Testis (tissue), 3 donors: ENCODE measurements around the gene TEX53. TPM values are rescaled to one million over a fixed set of nuclear protein-coding genes. Genes with fewer than 3 reads are reported as not detected.
A peak's percentile ranks its signal among the peaks of the same experiment; 100 is the strongest.

ENCODE experiments used
- DNase-seq: peaks from one replicate; pipeline ENCODE4 v3.0.0-alpha.2; 2019
- H3K27ac ChIP-seq, 2 donors: fragments of 200-600 bp; sonication (generic); one replicate each; pipeline ENCODE4 v1.5.1; 2019
- H3K27me3 ChIP-seq: fragments of 200-600 bp; sonication (generic); one replicate; pipeline ENCODE4 v1.5.1; 2019
- H3K36me3 ChIP-seq: fragments of 200-600 bp; sonication (generic); one replicate; pipeline ENCODE4 v1.5.1; 2017; ENCODE audit warnings: low read depth; ENCODE audit errors: missing control alignments
- H3K4me1 ChIP-seq: fragments of 200-600 bp; sonication (generic); one replicate; pipeline ENCODE4 v1.5.1; 2019
- H3K4me3 ChIP-seq, 2 donors: fragments of 200-600 bp; sonication (generic); one replicate each; pipeline ENCODE4 v1.5.1; 2017 to 2019
- H3K9me3 ChIP-seq: fragments of 200-600 bp; sonication (generic); one replicate; pipeline ENCODE4 v1.5.1; 2017
- POLR2A ChIP-seq: fragments of 450-650 bp; IDR thresholded peaks from one replicate; pipeline ENCODE4 v1.6.1; 2017; ENCODE audit warnings: antibody characterized with exemption, mild to moderate bottlenecking, moderate library complexity
- WGBS, 2 donors: methylation state at CpG; one replicate each; pipeline ENCODE4 v1.1.5; 2018; 5-methylcytosine and 5-hydroxymethylcytosine counted together
- intact Hi-C: fragments of 100-400 bp; cut with DNase I; formaldehyde crosslinking; loops from one replicate; pipeline ENCODE4 v1.15.1; 2023; ENCODE audit warnings: low total_unique reads
- polyA plus RNA-seq: library from polyadenylated mRNA; stranded (reverse); fragments of 350-450 nt; fragmentation: Illumina TruSeq; extraction: RNeasy Lipid Tissue Mini Kit (QIAGEN cat#74804); gene quantifications from one replicate; pipeline ENCODE4 v1.2.3, GENCODE V29; 2014; ENCODE audit warnings: low read depth, low replicate concordance; ENCODE audit not compliant: insufficient read depth
- total RNA-seq, 2 donors: library from RNA; depleted of rRNA; stranded (reverse); fragments of >200 nt; gene quantifications; one replicate each; pipeline ENCODE4 v1.2.3, GENCODE V29; 2016
- TF ChIP-seq, protein P1 (sequence below), 3 experiments: fragments of 450-650 bp in 2 of 3; fragments of 200-600 bp in 1 of 3; sonication (generic) in 1 of 3; IDR thresholded peaks; one replicate each; pipeline ENCODE4 v1.5.1; 2016 to 2019; ENCODE audit warnings: antibody characterized with exemption in 3 of 3, mild to moderate bottlenecking in 2 of 3, moderate library complexity in 1 of 3

The TEX53 gene
- total and polyA plus RNA-seq, 3 donors from 2014 or later, result 13.4 to 68.8 (median 23.5) TPM

DNA sequence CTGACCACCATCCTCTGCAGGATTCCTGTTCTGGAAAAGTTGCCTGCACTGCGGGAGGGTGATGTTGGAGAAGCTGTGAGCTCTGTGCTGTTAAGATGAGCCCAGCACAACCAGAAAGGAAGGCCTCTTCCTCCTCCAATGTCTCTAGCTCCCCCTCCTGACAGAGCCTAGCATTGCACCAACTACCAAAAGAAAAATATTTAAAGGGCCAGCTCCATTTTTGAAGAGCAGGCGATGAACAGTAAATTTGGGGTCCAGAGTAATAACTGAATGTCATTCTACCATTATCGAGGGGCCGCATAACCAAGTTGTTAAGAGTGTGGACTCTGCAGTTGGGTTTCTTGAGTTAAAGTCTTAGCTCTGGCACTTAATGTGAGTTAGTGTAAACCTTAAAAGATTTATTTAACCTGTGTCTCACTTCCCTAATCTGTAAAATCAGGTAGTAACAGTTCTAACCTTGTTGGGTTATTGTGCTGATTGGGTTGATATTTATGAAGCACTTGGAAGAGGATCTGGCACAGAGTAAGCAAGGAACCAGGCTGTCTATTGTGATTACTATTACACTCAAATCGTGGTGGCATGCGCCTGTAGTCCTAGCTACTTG, 3.9 kb downstream of the TEX53 start:
- H3K4me3 ChIP-seq, result no peak overlapping the region
- peak overlapping the region in 1 of 2 donors; percentile 9 for H3K27ac ChIP-seq
- DNase-seq, result peak; percentile 88
- peaks cover 4% of the 10 kb centered on the region for H3K4me1 ChIP-seq
- H3K9me3 ChIP-seq, result no peaks in the 10 kb centered on the region
- H3K36me3 ChIP-seq, result no peaks in the 10 kb centered on the region
- no peaks in the 10 kb centered on the region for H3K27me3 ChIP-seq
- intact Hi-C loops, result loop anchor here (10.0 kb wide), 1 partner anchor 239 kb away; no protein-coding TSS in a partner anchor
- TF ChIP-seq, protein P1, sequence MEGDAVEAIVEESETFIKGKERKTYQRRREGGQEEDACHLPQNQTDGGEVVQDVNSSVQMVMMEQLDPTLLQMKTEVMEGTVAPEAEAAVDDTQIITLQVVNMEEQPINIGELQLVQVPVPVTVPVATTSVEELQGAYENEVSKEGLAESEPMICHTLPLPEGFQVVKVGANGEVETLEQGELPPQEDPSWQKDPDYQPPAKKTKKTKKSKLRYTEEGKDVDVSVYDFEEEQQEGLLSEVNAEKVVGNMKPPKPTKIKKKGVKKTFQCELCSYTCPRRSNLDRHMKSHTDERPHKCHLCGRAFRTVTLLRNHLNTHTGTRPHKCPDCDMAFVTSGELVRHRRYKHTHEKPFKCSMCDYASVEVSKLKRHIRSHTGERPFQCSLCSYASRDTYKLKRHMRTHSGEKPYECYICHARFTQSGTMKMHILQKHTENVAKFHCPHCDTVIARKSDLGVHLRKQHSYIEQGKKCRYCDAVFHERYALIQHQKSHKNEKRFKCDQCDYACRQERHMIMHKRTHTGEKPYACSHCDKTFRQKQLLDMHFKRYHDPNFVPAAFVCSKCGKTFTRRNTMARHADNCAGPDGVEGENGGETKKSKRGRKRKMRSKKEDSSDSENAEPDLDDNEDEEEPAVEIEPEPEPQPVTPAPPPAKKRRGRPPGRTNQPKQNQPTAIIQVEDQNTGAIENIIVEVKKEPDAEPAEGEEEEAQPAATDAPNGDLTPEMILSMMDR (IDR thresholded peaks at IDR 0.05), result peak; percentile 79 to 93 (median 93)
- TF ChIP-seq POLR2A, result no peak
- 40 to 46% methylated on average over 6 of the region's 6 CpGs for WGBS, 2 donors

DNA sequence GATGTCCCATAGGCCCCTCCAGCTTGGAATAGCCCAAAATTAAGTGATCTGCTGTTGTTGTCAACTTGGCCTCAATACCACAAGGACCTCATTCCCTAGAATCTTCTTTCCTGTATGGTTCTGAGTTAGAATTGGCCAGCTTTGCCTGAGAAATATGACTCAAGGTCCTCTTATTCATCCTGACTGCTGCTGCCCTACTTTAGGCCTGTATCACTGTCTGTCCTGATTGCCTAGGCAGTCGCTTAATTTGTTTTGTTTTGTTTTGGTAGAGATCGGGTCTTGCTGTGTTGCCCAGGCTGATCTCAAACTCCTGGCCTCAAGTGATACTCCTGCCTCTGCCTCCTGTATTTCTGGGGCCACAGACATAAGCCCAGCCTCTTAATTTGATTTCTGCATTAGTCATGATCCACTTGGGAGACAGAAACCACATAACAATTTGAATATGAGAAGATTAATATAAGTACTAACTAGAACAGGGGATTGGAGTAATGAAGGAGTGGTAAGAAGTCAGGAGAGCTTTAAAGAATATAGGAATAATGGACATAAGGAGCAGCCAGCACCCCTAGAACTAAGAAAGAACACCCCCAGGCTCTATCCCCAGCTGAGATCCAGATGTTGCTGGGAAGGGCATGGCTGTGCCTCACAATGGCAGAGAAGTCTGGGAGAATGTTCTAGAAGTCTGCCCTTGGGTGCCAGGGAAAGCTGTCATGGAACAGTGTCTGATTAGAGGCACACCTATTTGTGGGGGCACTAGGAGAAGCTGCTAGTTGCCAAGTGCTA, 4.6 kb downstream of the TEX53 start:
- H3K27me3 ChIP-seq, result no peaks in the 10 kb centered on the region
- intact Hi-C loops, result loop anchor here (10.0 kb wide), 1 partner anchor 238 kb away; no protein-coding TSS in a partner anchor
- no peaks in the 10 kb centered on the region for H3K9me3 ChIP-seq
- H3K4me3 ChIP-seq, result no peak overlapping the region
- H3K4me1 ChIP-seq, result peaks cover 4% of the 10 kb centered on the region
- DNase-seq, result no peak
- peak overlapping the region in 1 of 2 donors; percentile 9 for H3K27ac ChIP-seq
- TF ChIP-seq, protein P1 (IDR thresholded peaks at IDR 0.05), result no peak
- TF ChIP-seq POLR2A, result no peak
- H3K36me3 ChIP-seq, result no peaks in the 10 kb centered on the region
- WGBS, 2 donors, result 69 to 76% methylated on average over 2 of the region's 2 CpGs

DNA sequence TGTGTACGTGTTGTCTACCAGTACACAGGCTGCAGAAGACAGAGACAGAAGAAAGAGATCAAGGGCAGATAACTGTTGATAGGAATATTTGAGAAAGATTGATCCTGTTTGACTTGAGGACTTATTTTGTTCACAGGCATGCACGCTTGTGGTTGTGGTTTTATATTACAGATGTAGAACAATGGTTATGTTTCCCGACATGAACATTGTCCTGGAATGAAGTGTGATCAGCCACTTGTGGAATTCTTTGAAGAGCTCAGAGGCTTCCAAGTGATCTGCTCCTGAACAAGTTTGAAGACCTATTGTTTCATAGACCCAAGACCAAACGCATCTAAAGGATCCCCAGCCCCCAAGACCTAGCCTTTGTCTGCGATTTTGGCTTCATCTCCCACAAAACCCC, 13.7 kb downstream of the TEX53 start:
- no peak for TF ChIP-seq POLR2A
- TF ChIP-seq, protein P1 (IDR thresholded peaks at IDR 0.05), result no peak
- H3K36me3 ChIP-seq, result no peaks in the 10 kb centered on the region
- WGBS, 2 donors, result 89% methylated on average over 5 of the region's 5 CpGs

DNA sequence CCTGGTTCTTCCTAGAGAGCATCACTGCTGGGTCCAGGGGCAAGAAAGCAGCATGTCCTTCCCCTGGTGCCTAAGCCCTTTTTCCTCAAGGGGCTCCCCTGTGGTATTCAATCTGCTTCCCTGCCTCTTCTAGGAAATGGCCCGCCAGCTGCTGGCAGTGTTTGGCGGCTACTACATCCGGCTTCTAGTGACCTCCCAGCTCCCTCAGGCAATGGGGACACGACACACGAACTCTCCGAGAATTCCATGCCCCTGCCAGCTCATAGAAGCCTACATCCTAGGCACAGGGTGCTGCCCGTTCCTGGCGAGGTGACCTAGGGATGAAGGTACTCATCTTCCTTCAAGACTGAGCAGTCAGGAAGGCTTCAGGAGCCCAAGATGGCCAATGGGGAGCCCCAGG, 14.6 kb downstream of the TEX53 start:
- WGBS, 2 donors, result 90 to 93% methylated on average over 6 to 8 of the region's 8 CpGs
- TF ChIP-seq, protein P1 (IDR thresholded peaks at IDR 0.05), result no peak
- no peak for TF ChIP-seq POLR2A
- no peaks in the 10 kb centered on the region for H3K4me1 ChIP-seq
- no peaks in the 10 kb centered on the region for H3K27me3 ChIP-seq
- no peak overlapping the region for H3K4me3 ChIP-seq
- no peak overlapping the region for H3K27ac ChIP-seq
- no peaks in the 10 kb centered on the region for H3K9me3 ChIP-seq
- DNase-seq, result no peak
- intact Hi-C loops, result no loop called here
- no peaks in the 10 kb centered on the region for H3K36me3 ChIP-seq

More for the DNA sequence above, 13.7 kb downstream of the TEX53 start:
- Histone ChIP-seq H3K4me3 (no peak overlapping the region), H3K4me1 (no peaks in the 10 kb centered on the region), H3K27ac (no peak overlapping the region), H3K9me3 (no peaks in the 10 kb centered on the region), H3K27me3 (no peaks in the 10 kb centered on the region)
- intact Hi-C loops, result no loop called here
- no peak for DNase-seq
